Activated CD8-positive, alpha-beta memory T cell treated with anti-CD3 and anti-CD28 coated beads for 48 hours (primary cell): ENCODE measurements around the gene MYOD1.

Experiments used
- DNase-seq, 3 experiments: peaks; one replicate each; pipeline ENCODE4 v3.0.0-alpha.2; 2020; ENCODE audit warnings: low read depth in 2 of 3, low spot score in 2 of 3

Gene MYOD1

GRCh38 chr11:17748761-17749721, 29.7 kb downstream of the MYOD1 start:
- DNase-seq, result no peak

- no peak for DNase-seq
These were observed 30.8 kb downstream of the MYOD1 start for GRCh38 chr11:17750013-17750800.

GRCh38 chr11:17750801-17751165, 31.4 kb downstream of the MYOD1 start:
- DNase-seq, result no peak

- no peak for DNase-seq
These were observed 32.2 kb downstream of the MYOD1 start for GRCh38 chr11:17751558-17751957.

- no peak for DNase-seq
These were observed 32.8 kb downstream of the MYOD1 start for GRCh38 chr11:17752144-17752543.

GRCh38 chr11:17753153-17753552, 33.8 kb downstream of the MYOD1 start:
- DNase-seq, result no peak

- no peak for DNase-seq
These were observed 34.3 kb downstream of the MYOD1 start for GRCh38 chr11:17753641-17754040.

- DNase-seq, result no peak
These were observed 36.5 kb downstream of the MYOD1 start for GRCh38 chr11:17755891-17756290.

GRCh38 chr11:17760102-17761029, 41.0 kb downstream of the MYOD1 start:
- peak in 1 of 3 experiments; percentile 6 for DNase-seq

GRCh38 chr11:17762309-17762974, 43.1 kb downstream of the MYOD1 start:
- DNase-seq, result no peak

GRCh38 chr11:17763244-17763643, 43.9 kb downstream of the MYOD1 start:
- no peak for DNase-seq

- no peak for DNase-seq
These were observed 44.3 kb downstream of the MYOD1 start for GRCh38 chr11:17763703-17764102.

GRCh38 chr11:17764446-17765218, 45.3 kb downstream of the MYOD1 start:
- DNase-seq, result no peak

- DNase-seq, result no peak
These were observed 46.1 kb downstream of the MYOD1 start for GRCh38 chr11:17765356-17766072.

- DNase-seq, result no peak
These were observed 46.6 kb downstream of the MYOD1 start for GRCh38 chr11:17766073-17766359.

- DNase-seq, result no peak
These were observed 47.2 kb downstream of the MYOD1 start for GRCh38 chr11:17766590-17766989.

GRCh38 chr11:17767301-17767885, 48.0 kb downstream of the MYOD1 start:
- DNase-seq, result no peak

GRCh38 chr11:17767914-17768313, 48.5 kb downstream of the MYOD1 start:
- no peak for DNase-seq

- no peak for DNase-seq
These were observed 49.2 kb downstream of the MYOD1 start for GRCh38 chr11:17768547-17768946.
